ENCODE measurements around the gene EFCAB11. TPM values are rescaled to one million over a fixed set of nuclear protein-coding genes. Genes with fewer than 3 reads are reported as not detected.
A peak's percentile ranks its signal among the peaks of the same experiment; 100 is the strongest.

The EFCAB11 gene
- total RNA-seq, 1 donor from 2014 or later: 3.6 TPM

- DNase-seq (ENCODE audit: low read depth, low spot score): no peak
Measured at GRCh38 chr14:89866458-89866857, 88.1 kb downstream of the EFCAB11 start.

DNA sequence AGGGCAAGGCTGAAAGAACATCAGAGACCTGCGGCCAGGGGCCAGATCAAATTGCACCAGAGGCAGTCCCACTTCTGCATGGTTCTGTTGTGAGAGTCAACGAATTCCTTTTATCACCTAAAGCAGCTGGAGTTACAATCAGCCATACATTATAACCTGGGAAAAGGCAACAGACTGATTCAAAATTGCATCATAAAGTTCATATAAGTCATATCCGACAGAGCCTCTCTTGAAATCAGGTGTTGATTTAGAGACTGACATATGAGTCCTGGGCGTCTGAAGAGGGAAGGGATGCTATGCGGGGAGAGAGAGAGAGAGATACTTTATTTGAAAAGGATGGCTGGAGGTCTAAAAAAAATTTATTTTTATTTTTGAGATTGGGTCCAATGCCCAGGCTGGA, 89.4 kb downstream of the EFCAB11 start:
- DNase-seq (ENCODE audit: low read depth, low spot score): no peak

- DNase-seq (ENCODE audit: low read depth, low spot score): no peak
Measured at GRCh38 chr14:89862856-89863255, 91.7 kb downstream of the EFCAB11 start.

DNA sequence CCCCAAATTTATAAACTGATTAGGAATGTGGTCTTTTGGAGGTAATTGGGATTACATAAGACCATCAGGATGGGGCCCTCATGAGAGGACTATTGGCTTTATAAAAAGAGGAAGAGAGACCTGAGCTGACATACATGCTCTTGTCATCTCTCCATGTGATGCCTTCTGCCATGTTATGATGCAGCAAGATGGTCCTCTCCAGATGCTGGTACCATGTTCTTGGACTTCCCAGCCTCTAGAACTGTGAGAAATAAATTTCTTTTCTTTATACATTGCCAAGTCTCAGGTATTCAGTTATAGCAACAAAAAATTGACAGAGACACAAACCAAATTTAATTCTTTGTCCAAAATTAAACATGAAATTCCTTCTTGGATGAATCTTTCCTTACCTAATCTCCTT, 92.9 kb downstream of the EFCAB11 start:
- DNase-seq (ENCODE audit: low read depth, low spot score): no peak

- no peak for DNase-seq (ENCODE audit: low read depth, low spot score)
Measured at GRCh38 chr14:89858089-89858488, 96.4 kb downstream of the EFCAB11 start.

DNA sequence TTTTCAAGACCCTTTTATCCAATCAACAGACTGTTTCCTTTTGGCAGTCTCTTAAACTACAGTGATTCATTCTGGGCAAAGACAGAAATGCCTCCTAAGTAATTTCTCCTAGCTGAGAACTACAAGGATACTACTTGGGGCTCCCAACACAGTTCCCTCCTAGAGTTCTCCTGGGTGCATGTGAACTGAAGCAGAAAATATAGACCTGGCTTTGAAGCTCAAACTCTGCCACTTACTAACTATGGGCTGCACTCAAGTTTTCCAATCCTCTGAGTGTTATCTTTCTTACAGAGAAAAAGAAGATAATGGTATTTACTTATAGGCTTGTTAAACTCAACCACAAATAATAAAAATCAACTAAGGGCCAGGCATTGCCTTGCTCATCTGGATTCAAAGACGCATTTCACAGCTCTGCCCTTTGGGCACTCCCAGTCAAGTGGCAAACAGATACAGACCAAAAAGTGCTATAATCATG, 97.6 kb downstream of the EFCAB11 start:
- no peak for DNase-seq (ENCODE audit: low read depth, low spot score)

DNA sequence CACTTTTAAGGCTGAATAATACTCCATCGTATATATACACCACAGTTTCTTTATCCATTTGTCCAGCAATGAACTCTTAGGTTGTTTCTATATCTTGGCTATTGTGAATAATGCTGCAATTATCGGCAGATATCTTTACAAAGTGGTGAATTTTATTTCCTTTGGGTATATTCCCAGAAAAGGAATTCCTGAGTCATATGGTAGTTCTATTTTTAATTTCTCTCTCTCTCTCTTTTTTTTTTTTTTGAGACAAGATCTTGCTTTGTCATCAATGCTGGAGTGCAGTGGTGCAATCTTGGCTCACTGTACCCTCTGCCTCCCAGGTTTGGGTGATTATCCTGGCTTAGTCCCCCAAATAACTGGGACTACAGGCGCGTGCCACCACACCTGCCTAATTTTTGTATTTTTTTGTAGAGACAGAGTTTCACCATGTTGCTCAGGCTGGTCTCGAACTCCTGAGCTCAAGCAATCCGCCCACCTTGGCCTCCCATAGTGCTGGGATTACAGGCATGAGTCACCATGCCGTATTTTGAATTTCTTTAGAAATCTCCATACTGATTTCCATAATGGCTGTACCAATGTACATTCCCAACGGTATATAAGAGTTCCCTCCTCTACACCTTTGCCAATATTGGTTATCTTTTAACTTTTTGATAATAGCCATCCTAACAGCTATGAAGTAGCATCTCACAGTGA, 98.4 kb downstream of the EFCAB11 start:
- peak; percentile 1 for DNase-seq (ENCODE audit: low read depth, low spot score)

GRCh38 chr14:89853936-89854693, 100.4 kb downstream of the EFCAB11 start:
- DNase-seq (ENCODE audit: low read depth, low spot score): no peak

GRCh38 chr14:89851106-89851505, 103.4 kb downstream of the EFCAB11 start:
- DNase-seq (ENCODE audit: low read depth, low spot score): no peak

- no peak for DNase-seq (ENCODE audit: low read depth, low spot score)
Measured at GRCh38 chr14:89849931-89850330, 104.6 kb downstream of the EFCAB11 start.

DNA sequence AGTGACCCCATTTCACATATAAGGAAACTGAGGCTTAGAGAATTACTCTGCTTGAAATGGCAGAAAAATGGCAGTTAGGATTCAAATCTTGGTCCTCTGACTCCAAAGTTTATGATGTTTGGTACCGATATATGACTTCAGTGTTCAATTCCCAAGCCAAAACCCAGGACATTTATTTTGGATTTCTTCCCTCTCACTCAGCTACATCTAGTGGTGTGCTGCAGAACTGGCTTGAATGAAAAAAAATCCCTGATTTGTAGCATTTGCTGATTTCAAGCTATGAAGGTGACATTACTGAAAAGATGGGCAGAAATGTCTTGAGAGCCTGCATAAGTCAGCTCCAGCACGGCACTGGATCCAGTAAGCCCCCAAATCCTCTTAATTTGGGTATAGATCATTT, 106.4 kb downstream of the EFCAB11 start:
- DNase-seq (ENCODE audit: low read depth, low spot score): no peak

DNA sequence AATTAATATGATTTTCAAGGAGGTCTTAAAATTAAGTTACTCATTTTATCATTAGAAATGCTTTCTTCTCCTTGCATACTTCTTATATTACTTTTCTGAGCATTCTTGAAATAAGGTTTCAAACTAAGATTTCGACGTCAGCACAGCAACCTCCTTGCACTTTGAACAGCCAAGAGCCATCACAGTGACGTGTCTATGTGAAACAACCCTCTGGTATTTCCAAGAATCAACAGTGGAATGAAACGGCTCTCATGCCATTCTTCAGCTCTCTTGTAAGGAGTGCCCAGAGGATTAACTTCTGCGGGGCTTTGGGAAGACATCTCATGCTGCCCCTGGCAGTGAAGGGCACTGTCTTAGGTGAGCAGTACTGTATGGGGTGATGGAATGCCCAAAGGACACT, 109.2 kb downstream of the EFCAB11 start:
- no peak for DNase-seq (ENCODE audit: low read depth, low spot score)

- DNase-seq (ENCODE audit: low read depth, low spot score): no peak
Measured at GRCh38 chr14:89844508-89844907, 110.0 kb downstream of the EFCAB11 start.

DNA sequence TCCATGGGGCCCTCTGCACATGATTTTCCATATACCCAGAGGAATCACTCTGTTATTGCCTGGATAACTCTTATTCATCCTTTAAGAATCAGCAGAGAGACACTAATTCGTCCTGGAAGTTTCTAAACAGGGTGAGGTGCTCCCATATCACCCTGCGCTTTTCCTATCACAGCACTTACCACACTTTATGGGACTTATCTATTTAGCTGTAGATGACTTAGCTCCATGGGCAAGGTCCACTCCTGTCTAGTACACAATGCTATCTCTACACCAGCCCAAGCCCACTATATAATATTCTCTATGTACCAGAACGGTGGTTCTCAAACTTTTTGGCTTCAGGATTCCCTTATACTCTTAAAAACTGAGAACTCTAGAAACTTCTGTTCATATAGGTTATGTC, 111.7 kb downstream of the EFCAB11 start:
- no peak for DNase-seq (ENCODE audit: low read depth, low spot score)

DNA sequence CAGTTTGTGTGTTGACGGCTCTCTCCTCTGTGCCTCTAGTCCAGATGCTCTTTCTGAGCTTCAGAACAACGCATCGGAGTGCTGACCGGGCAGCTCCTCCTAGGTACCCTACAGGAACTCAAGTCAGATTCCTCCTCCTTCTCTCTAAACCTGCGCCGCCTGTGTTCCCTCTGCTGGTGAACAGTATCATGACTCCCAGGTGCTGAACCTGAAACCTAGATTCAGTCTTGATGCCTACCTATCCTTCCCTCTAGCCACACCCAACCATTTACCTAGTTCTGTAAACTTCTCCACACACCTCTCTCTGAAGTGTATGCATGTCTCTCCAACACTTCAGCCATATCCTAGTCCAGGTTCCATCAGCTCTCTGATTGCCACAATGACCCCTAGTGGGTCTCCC, 112.7 kb downstream of the EFCAB11 start:
- DNase-seq (ENCODE audit: low read depth, low spot score): no peak

DNA sequence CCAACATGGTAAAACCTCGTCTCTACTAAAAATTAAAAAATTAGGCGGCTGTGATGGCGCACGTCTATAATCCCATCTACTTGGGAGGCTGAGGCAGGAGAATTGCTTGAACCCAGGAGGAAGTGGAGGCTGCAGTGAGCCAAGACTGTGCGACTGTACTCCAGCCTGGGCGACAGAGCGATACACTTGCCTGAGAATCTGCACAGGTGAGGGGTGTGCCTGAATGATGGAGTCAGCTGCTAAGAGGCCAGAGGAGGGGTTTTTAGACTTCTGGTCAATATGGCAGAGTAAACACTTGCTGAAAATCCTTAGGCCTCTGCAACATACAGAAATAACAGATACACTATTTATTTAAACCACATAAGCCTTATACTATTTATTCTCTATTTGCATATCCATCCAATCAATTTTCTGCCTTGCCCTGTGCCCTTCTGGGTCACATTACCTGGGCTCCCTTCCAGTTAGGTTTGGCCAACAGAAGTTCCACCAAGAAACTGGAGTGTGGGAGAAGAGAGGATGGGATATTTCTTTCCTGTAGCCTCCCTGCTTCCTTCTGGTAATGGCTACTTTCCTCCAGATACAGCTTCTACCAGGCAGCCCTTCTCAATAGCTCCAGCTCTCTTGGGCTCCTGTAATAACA, 117.6 kb downstream of the EFCAB11 start:
- DNase-seq (ENCODE audit: low read depth, low spot score): no peak

DNA sequence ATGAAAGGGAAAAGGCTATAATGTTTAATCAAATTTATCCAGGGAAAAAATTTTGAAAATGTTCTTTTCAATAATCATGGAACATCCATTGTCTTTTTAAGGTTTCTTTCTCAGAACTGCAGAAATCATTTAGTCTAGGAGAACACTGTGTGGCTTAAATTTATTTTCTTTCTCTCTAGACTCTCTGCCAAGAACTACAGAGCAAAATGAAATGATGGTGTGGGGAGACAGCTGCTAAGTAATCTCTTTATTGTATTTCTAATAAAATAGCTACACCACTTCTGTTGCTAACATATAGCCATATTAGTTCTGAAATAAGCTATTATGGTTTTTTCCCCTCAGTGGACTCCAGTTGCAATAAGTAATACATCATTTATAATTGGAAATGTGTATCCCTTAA, 120.9 kb downstream of the EFCAB11 start:
- DNase-seq (ENCODE audit: low read depth, low spot score): no peak

DNA sequence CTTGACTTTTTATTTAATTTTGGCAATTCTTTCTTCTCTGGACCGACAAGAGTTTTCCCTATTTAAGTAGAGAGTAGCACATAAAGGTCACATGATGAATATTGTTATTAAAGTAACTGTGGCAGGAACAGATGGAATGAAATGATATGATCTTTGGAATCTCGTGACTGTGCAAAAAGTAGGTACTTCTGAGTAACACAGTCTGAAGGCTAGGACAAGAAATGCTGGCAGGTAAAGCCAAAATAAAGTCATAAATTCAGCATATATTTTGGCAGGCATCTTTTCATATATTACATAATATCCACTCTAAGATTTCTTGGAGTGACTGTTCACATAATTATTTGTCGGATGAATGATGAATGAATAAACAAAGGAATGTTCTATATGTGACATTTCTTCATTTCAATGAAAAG, 121.4 kb downstream of the EFCAB11 start:
- no peak for DNase-seq (ENCODE audit: low read depth, low spot score)

- DNase-seq (ENCODE audit: low read depth, low spot score): no peak
Measured at GRCh38 chr14:89828471-89829165, 125.9 kb downstream of the EFCAB11 start.

- no peak for DNase-seq (ENCODE audit: low read depth, low spot score)
Measured at GRCh38 chr14:89827265-89827664, 127.3 kb downstream of the EFCAB11 start.

- DNase-seq (ENCODE audit: low read depth, low spot score): no peak
Measured at GRCh38 chr14:89826596-89826995, 127.9 kb downstream of the EFCAB11 start.

DNA sequence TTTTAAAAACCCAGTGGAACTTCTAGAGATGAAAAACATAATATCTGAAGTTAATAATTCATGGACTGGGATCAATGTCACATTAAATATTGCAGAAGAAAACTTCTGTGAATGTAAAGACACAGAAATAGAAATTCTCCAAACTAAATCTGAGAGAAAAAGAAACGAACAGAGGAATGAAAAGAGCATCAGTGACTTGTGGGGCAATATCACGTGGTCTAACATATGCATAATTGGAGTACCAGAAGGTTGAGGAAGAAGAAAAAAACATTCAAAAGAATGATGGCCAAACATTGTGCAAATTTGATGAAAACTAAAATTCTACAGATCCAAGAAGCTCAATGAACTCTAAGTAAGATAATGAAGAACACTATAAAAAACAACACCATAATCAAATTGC, 130.8 kb downstream of the EFCAB11 start:
- no peak for DNase-seq (ENCODE audit: low read depth, low spot score)
